HG03439 (cell line): Measurements from ENCODE around the gene CDK3.
"Not testable (repeated sequence)": the region's sequence is repeated elsewhere in the genome, so short reads cannot be mapped to it uniquely, and the experiment has no call there.

Experiments used
- ATAC-seq: cut with Tn5 transposase; IDR thresholded peaks from one replicate; pipeline ENCODE4 v1.9.1; 2021; ENCODE audit warnings: mild to moderate bottlenecking, moderate library complexity; ENCODE audit not compliant: unreplicated experiment

The CDK3 gene

GRCh38 chr17:76000755-76001521, at the start of gene CDK3:
Gene CDK3, plus strand, starts transcription at chr17:76000855. Its CDS starts 571 bp downstream, at chr17:76001426.
- no peak for ATAC-seq

DNA sequence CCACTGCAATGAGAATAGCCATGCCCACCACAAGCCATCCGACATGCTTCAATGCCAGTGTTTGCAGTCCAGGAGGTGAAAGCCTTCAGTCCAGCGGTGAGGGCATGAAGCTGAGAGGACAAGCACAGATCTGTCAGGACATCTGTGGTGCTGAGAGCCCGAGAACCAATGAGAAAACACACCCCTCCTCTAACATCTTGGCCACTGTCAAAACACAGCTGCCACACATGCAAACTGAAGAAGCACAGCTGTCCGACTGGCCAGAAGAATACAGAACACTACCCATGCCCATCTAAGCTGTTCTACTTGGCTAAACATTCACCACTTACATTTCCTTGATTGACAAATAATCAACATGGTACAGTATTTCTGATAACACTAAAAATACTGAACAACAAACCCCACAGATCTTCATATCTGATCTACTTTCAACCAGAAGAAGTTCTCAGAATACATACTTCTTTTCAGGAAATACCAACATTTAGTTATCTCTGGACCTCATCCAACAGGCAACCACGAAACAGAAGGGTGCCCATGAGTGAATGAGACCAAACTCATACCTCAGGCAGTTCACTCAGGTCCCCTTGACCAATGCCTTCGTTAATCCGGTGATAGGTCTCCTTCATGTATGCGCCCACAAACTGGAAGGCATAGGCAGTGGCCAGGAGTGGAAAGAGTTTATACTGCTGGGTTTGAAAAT, 49.6 kb upstream of the CDK3 start:
- ATAC-seq, result no peak

GRCh38 chr17:75959051-75959838, 41.4 kb upstream of the CDK3 start:
- ATAC-seq, result no peak

- no peak for ATAC-seq
Observed at GRCh38 chr17:75959839-75960511, 40.7 kb upstream of the CDK3 start.

DNA sequence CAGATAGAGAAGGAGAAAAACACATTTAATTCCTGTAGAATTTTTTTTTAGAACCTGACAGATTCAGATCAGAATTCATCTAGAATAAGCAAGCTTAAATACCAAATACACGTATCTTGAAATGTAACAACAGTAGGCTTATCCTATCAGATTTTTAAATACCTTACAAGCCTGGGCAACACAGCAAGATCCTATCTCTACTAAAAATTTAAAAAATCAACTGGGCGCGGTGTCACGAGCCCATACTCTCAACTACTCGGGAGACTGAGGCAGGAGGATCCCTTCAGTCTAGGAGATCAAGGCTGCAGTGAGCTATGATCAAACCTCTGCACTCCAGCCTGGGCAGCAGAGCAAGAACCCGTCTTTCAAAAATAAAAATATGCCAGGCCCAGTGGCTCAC, 35.2 kb upstream of the CDK3 start:
- no peak for ATAC-seq

GRCh38 chr17:75969044-75969443, 31.6 kb upstream of the CDK3 start:
- ATAC-seq, result not testable (repeated sequence)

GRCh38 chr17:75970011-75970523, 30.6 kb upstream of the CDK3 start:
- ATAC-seq, result no peak

- no peak for ATAC-seq
Observed at GRCh38 chr17:75970626-75971025, 30.0 kb upstream of the CDK3 start.

DNA sequence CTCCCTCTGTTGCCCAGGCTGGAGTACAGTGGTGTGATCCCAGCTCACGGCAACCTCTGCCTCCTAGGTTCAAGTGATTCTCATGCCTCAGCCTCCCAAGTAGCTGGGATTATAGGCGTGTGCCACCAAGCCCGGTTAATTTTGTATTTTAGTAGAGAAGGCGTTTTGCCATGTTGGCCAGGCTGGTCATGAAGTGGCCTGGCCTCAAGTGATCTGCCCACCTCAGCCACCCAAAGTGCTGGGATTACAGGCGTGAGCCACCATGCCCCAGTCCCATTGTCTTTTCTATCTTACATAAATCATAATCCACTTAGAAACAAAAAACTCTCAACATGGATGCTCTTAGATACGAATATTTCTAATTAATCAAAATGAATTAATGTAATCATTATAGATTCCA, 25.5 kb upstream of the CDK3 start:
- ATAC-seq, result not testable (repeated sequence)

- ATAC-seq, result no peak
Observed at GRCh38 chr17:75975757-75976174, 24.9 kb upstream of the CDK3 start.

DNA sequence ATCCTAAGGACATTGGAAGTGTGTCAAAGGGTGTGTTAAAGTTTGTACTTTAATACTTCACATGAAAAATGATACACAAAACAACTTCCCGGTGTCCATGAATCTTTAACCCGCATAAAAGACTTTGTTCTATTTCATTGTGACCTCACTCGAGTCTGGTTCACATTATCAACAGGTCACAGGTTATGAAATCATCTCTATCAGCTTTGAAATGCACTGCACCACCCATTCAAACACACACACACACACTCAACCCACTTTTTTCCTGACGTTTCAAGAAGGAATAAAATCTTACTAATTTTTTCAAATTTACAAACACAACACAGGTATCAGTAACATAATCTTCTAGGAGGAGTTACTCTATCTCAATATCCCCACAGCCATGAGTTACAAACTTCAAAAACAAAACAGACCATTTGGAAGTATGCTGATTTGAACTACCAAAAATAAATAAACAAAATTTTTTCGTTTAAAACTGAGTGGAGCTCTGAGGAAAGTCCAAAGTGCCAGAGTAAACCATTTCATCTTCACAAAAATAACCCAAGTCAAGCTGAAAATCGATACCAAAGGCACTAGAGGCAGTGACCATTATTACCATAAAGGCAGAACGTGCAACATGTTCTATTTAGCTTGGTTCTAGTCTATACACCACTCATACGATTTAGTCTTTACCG, 24.3 kb upstream of the CDK3 start:
- ATAC-seq, result no peak

DNA sequence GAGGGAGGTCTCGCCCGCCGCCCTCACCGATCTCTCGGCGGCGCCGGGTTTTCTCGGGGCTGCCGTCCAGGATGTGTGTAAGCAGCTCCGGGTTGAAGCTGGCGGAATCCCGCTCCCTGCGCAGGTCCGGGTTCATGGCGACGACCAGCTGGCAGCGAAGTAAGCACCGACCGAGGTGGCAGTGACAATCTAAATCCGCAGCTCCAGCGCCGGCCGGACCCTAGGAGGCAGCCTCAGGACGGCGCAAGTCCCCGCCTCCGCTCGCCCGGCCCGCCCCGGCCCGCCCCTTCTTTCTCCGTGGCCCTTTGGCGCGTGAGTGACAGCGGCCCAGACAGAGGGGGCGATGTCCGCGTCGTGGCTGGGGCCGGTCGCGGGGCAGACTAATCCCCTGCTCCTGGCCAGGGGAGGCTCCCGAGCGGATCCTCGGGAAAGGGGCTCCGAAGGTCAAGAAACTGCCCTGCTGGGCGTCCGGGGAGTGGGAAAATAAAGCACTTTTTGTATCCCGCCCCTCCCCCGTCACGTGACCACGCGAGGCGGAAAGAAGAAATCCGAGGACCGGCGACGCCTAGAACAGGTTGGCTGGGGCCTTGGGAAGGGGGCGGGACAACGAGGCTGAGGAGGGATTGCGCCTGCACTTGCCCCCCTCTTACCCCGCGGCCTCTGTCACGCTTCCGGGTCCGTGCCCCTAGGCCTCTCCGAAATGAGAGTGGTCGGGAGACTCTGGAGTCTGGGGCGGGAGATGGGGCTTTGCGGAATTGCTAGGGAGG, 21.5 kb upstream of the CDK3 start, which contains the start of the genes ACOX1 and TEN1:
TSS of gene ACOX1 (minus strand) at position 229 of the 767 bp plus-strand sequence. CDS start at position 136, 93 bp downstream.
TSS of gene TEN1 (plus strand) at position 303 of the 767 bp plus-strand sequence. CDS start 6,953 bp downstream, outside the sequence.
- ATAC-seq, result peak; percentile 89

DNA sequence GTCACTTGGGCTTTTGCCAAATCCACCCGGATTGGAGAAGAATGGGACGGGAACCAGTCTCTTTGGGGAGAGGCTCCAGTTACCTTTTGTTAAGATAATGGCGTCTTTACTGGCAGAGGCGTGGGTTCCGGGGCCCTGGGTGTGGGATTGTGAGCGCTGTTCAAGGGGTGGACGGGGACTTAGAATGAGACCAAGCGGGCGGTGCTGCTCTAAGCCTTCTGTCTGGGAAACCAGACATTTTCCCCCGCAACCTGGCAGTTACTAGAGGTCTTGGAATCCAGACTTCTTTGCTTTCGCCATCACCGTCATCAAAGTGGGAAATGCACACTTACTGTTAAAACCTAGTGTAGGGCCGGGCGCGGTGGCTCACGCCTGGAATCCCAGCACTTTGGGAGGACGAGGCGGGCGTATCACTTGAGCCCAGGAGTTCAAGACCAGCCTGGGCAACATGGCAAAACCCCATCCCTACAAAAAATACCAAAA, 20.9 kb upstream of the CDK3 start:
- peak; percentile 18 for ATAC-seq

GRCh38 chr17:75980188-75981018, 20.3 kb upstream of the CDK3 start:
- no peak for ATAC-seq

DNA sequence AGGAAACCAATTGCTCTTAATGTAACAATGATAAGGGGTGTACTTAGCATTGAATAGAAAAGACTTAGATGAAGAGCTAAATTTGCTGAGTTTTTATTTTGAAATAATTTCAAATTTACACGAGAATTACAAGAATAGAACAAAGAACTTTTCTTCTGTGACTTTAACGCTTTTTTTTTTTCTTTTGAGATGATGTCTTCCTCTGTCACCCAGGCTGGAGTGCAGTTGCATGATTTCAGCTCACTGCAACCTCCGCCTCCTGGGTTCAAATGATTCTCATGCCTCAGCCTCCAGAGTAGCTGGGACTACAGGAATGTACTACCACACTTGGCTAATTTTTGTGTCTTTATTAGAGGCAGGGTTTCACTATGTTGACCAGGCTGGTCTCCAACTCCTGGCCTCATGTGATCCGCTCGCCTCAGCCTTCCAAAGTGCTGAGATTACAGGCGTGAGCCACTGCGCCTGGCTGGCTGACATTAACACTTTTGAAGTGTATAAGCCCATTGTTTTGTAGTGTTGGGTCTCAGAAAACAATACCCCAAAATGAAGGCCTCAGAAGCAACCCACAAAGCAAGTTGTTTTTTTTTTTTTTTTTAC, 19.5 kb upstream of the CDK3 start:
- ATAC-seq, result no peak

DNA sequence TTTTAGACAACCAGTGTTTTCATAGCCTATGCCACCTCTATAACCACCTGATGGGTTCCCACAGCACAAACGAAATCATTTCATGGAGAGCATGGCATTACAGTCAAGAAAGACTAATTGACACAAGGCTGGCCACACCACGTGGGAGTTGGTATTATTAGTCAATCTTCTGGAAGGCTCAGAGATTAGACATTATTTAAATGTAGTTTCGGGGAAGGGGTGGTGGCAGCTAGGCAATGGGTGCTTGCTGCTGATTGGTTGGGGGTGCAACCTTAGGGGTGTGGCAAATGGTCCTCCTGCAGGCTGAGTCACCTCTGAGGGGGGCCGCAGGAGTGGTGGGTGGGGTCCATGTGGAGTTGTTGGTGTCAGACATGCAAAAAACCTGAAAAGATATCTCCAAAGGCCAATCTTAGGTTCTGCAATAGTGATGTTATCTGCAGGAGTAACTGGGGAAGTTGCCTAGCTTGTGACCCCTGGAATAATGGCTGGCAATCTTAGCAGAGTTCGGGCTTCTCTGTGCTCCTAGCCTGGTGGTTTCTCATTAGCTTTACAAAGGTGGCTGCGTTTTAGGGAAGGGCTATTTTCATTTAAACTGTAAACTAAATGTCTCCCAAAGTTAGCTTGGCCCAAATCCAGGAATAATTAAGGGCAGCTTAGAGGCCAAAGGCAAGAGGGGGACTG, 17.0 kb upstream of the CDK3 start:
- no peak for ATAC-seq

DNA sequence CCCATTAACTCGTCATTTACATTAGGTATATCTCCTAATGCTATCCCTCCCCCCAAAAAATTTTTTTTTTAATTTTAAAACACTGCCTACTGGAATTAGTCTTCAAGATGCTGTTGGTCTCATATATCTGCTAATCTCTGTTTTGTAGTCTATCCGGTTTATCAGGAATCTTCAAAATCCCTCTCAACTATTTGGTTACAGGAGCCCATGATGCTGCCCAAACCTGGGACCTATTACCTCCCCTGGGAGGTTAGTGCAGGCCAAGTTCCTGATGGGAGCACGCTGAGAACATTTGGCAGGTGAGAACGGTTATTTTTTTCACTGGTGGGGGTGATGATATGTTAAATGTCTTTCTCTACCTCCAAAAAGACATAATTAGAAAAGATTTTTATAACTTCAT, 14.7 kb upstream of the CDK3 start:
- no peak for ATAC-seq
